Bronchus fibroblast of lung (primary cell): ENCODE measurements around the gene MYO15A. TPM values are rescaled to one million over a fixed set of nuclear protein-coding genes. Genes with fewer than 3 reads are reported as not detected.

ENCODE experiments used
- total RNA-seq: library from RNA; depleted of rRNA; stranded (reverse); fragments of >200 nt; gene quantifications from 2 replicates; pipeline ENCODE4 v1.2.3, GENCODE V29; 2015

The MYO15A gene, protein sequence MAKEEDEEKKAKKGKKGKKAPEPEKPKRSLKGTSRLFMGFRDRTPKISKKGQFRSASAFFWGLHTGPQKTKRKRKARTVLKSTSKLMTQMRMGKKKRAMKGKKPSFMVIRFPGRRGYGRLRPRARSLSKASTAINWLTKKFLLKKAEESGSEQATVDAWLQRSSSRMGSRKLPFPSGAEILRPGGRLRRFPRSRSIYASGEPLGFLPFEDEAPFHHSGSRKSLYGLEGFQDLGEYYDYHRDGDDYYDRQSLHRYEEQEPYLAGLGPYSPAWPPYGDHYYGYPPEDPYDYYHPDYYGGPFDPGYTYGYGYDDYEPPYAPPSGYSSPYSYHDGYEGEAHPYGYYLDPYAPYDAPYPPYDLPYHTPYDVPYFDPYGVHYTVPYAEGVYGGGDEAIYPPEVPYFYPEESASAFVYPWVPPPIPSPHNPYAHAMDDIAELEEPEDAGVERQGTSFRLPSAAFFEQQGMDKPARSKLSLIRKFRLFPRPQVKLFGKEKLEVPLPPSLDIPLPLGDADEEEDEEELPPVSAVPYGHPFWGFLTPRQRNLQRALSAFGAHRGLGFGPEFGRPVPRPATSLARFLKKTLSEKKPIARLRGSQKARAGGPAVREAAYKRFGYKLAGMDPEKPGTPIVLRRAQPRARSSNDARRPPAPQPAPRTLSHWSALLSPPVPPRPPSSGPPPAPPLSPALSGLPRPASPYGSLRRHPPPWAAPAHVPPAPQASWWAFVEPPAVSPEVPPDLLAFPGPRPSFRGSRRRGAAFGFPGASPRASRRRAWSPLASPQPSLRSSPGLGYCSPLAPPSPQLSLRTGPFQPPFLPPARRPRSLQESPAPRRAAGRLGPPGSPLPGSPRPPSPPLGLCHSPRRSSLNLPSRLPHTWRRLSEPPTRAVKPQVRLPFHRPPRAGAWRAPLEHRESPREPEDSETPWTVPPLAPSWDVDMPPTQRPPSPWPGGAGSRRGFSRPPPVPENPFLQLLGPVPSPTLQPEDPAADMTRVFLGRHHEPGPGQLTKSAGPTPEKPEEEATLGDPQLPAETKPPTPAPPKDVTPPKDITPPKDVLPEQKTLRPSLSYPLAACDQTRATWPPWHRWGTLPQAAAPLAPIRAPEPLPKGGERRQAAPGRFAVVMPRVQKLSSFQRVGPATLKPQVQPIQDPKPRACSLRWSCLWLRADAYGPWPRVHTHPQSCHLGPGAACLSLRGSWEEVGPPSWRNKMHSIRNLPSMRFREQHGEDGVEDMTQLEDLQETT (N-terminal part only)
- 0.59 and 2.4 TPM in 2 replicates for total RNA-seq

GRCh38 chr17:18108401-18109312 lies at the start of gene MYO15A:
TSS of gene MYO15A (plus strand) at chr17:18108756. CDS start at chr17:18118801, 10,045 bp downstream.

DNA sequence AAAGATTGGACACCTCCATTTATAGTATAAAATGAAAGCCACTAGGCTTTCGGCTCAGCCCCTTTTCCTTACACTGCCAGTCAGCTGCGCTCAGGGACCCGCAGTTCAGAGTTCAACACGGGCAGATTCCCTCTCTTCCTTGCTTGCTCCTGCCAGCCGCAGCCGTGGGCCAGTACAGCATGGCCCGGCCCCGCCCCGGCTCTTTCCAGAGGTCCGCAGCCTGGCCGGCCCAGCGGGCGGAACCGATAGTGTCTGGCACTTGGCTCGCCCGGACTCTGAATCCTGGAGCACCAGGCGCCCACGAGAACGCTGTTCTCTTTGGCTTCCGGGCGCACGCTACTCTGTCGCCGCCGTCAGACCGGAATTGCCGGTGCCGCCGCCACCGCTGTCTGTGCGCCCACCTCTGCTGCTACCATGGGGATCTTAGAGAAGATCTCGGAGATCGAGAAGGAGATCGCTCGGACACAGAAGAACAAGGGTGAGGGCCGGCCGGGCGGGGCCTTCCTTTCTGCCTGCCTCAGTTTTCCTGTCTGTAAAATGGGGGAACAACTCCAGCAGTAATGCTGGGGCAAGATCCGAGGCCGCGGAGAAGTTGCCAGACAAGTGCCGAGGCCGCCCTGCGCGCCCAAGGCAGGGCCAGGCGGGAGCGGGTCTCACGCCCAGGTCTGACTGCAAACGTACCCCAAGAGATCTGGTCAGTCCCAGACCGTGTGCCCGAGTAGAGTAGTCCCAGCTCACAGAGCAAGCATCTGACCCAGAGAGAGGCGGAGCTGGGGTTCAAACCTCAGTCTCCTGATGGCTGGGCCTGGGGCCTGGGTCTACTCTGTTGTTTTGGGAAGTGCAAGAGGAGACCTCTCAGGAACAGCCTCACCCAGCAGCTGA lies 20.7 kb upstream of the MYO15A start, which contains the start of gene DRG2:
Gene DRG2 (plus strand): TSS at position 339 of the 882 bp plus-strand sequence. CDS start 76 bp downstream, at position 415.

DNA sequence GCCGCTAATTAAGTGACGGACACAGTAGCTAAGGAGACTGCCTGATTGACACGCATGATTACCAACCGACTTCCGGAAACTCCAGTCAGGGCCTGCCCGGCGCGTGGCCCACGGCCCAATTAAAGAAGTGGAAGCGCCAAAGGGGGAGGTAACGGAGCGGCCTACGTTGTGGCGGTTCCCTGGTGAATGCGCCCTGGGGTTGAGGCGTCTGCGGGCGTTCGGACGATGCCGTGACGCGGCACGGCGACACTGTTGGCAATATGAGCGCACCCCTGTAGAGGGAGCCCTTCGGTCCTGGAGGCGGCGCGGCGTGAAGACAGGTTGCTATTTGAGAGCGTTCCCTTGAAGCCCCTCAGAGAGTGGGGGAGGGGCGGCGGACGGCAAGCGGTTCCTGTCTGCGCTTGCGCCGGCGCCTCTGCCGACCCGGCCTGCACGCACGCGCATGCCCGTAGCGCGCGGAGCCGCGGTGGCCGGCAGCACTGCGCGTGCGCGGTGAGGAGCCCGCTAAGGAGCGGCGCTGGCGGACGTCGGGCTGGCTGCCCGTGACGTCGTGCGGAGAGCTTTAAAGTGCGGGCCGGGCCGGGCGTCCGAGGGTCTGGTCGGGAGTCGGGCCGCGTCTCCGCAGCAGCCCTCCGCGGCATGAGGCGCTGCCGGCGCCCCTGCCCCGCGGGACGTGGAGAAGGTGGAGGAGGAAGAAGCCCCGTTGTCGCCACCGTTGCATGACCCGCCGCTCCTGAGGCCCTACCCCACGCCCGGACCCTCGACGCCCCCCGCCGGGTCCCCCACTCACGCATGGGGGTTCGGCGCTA lies 75.0 kb downstream of the MYO15A start, which contains the start of gene ALKBH5:
Gene ALKBH5 (plus strand): TSS at position 495 of the 809 bp plus-strand sequence. CDS start 416 bp downstream, outside the sequence.

DNA sequence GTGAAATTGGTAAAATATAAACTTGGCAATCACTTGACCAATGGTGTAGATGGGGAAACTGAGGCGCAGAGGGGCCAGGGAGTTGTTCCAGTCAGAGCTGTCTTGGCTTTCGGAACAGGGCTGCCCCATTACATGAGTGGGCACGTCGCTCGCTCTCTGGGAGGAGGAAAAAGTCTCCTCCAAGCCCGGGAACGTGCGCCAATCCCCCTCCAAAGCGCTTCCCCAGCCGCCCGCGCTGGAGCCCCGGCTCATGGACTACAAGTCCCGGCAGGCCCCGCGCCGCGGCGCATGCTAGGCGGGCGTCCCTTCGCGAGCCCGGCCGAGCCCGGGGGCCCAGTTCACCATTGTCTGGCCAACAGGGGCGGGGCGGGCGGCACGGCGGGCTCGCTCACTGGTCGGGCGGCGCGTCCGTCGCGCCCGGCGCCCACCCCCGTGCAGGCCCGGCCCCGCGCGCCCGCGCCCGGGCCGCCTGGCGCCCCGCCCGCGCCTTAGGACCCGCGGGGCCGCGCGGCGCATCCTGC lies 116.6 kb downstream of the MYO15A start, which contains the start of gene LLGL1:
Gene LLGL1 (plus strand): TSS at position 515 of the 521 bp plus-strand sequence. CDS start 48 bp downstream, outside the sequence.

Other genes starting within 250 kb of the MYO15A start
- gene TOM1L2, start 136.4 kb upstream of the MYO15A start, total RNA-seq: 23.9 and 34.2 TPM in 2 replicates
- gene DRC3, start 135.9 kb upstream of the MYO15A start, total RNA-seq: 0.50 and 0.59 TPM in 2 replicates
- 9.6 and 14.9 TPM in 2 replicates for gene ATPAF2, start 69.6 kb upstream of the MYO15A start, total RNA-seq
- 5.4 and 7.1 TPM in 2 replicates for gene GID4, start 69.3 kb upstream of the MYO15A start, total RNA-seq
- gene DRG2, start 20.8 kb upstream of the MYO15A start, total RNA-seq: 43.0 and 43.7 TPM in 2 replicates
- 76.0 and 79.7 TPM in 2 replicates for gene ALKBH5, start 75.1 kb downstream of the MYO15A start, total RNA-seq
- gene LLGL1, start 116.9 kb downstream of the MYO15A start, total RNA-seq: 49.1 and 54.1 TPM in 2 replicates
- gene FLII, start 150.0 kb downstream of the MYO15A start, total RNA-seq: 248 and 284 TPM in 2 replicates
- 17.0 and 19.5 TPM in 2 replicates for gene MIEF2, start 151.9 kb downstream of the MYO15A start, total RNA-seq
- 24.2 and 25.9 TPM in 2 replicates for gene TOP3A, start 206.2 kb downstream of the MYO15A start, total RNA-seq
- 6.5 and 7.2 TPM in 2 replicates for gene SMCR8, start 206.5 kb downstream of the MYO15A start, total RNA-seq